HepG2 (cell line): ENCODE measurements around the gene CRLF3. TPM values are rescaled to one million over a fixed set of nuclear protein-coding genes. Genes with fewer than 3 reads are reported as not detected.

ENCODE experiments used
- ARNT2 ChIP-seq: sonication (generic); formaldehyde crosslinking; IDR thresholded peaks from 2 replicates; pipeline ENCODE4 v1.8.0; 2022; ENCODE audit warnings: mild to moderate bottlenecking, low read depth, missing genetic modification reagents, moderate library complexity
- DMTF1 ChIP-seq: sonication (generic); formaldehyde crosslinking; IDR thresholded peaks from 2 replicates; pipeline ENCODE4 v1.4.0; 2020; ENCODE audit warnings: mild to moderate bottlenecking, missing genetic modification reagents
- FUBP1 ChIP-seq: sonication (generic); formaldehyde crosslinking; IDR thresholded peaks from 2 replicates; pipeline ENCODE4 v1.5.1; 2020; ENCODE audit warnings: missing genetic modification reagents, mild to moderate bottlenecking, borderline replicate concordance
- MXD1 ChIP-seq: sonication (generic); formaldehyde crosslinking; IDR thresholded peaks from 2 replicates; pipeline ENCODE4 v1.4.0; 2020; ENCODE audit warnings: mild to moderate bottlenecking, missing genetic modification reagents
- NFIC ChIP-seq: IDR thresholded peaks from 2 replicates; pipeline ENCODE4 v1.6.1; 2012; ENCODE audit warnings: mild to moderate bottlenecking, low read length, inconsistent platforms
- RELA ChIP-seq: sonication (generic); formaldehyde crosslinking; IDR thresholded peaks from 2 replicates; pipeline ENCODE4 v1.4.0; 2020; ENCODE audit warnings: missing genetic modification reagents
- TFDP2 ChIP-seq: sonication (generic); formaldehyde crosslinking; IDR thresholded peaks from 2 replicates; pipeline ENCODE4 v1.4.0; 2020; ENCODE audit warnings: missing genetic modification reagents
- ZFP91 ChIP-seq: sonication (generic); formaldehyde crosslinking; IDR thresholded peaks from 2 replicates; pipeline ENCODE4 v1.9.0; 2022; ENCODE audit warnings: missing genetic modification reagents, mild to moderate bottlenecking, borderline replicate concordance
- ZNF318 ChIP-seq: sonication (generic); formaldehyde crosslinking; IDR thresholded peaks from 2 replicates; pipeline ENCODE4 v1.4.0; 2020; ENCODE audit warnings: mild to moderate bottlenecking, missing genetic modification reagents
- ZNF468 ChIP-seq: sonication (generic); formaldehyde crosslinking; IDR thresholded peaks from 2 replicates; pipeline ENCODE4 v1.8.0; 2022; ENCODE audit warnings: mild to moderate bottlenecking, moderate library complexity, missing genetic modification reagents
- ZSCAN30 ChIP-seq: sonication (generic); formaldehyde crosslinking; IDR thresholded peaks from 2 replicates; pipeline ENCODE4 v1.5.0; 2020; ENCODE audit warnings: mild to moderate bottlenecking, missing genetic modification reagents
- polyA plus RNA-seq, 8 experiments: library from polyadenylated mRNA; depleted of rRNA in 3 of 8; stranded (reverse) in 7 of 8; unstranded in 1 of 8; fragments of >200 nt; fragmentation: Illumina TruSeq in 4 of 8; extraction: Trizol in 4 of 8; gene quantifications; 2 replicates each; pipeline versions ENCODE4 v1.2.1 to v1.2.3, GENCODE V29; 2011 to 2016; ENCODE audit warnings: low read depth in 4 of 8, missing spikeins in 1 of 8, mixed read lengths in 1 of 8; ENCODE audit not compliant: insufficient read depth in 1 of 8
- total RNA-seq, 5 experiments: library from RNA; depleted of rRNA; stranded (reverse); fragments of >200 nt; fragmentation: Illumina TruSeq; extraction: Trizol; gene quantifications; 2 replicates each; pipeline ENCODE4 v1.2.3, GENCODE V29; 2016; ENCODE audit warnings: low read depth in 1 of 5

The CRLF3 gene
- total and polyA plus RNA-seq, 2 of the 13 experiments (the other 11 are each of a cell fraction or from before 2014, with no cell fraction given) = 6.4 to 9.1 TPM

GRCh38 chr17:30824356-30825145 lies at the start of gene CRLF3 (continued):
- TF ChIP-seq ZFP91 (CRISPR knock-in tag) (peak; percentile 74), DMTF1 (CRISPR knock-in tag) (no peak), ARNT2 (CRISPR knock-in tag) (peak; percentile 62), TFDP2 (CRISPR knock-in tag) (0 out of 2 replicates have a peak, but pooled peaks have one; percentile 30), ZSCAN30 (CRISPR knock-in tag) (no peak), MXD1 (CRISPR knock-in tag) (peak; percentile 84; the same call in 1 of the 2 replicates), NFIC (no peak), ZNF318 (CRISPR knock-in tag) (peak; percentile 69; the same call in 1 of the 2 replicates), FUBP1 (CRISPR knock-in tag) (no peak), ZNF468 (CRISPR knock-in tag) (no peak), RELA (CRISPR knock-in tag) (no peak; the same call in 1 of the 2 replicates)
